ENCODE measurements around the gene ALKBH3.

Gene ALKBH3

GRCh38 chr11:43952401-43953342 is 72.0 kb downstream of the ALKBH3 start:
- TF ChIP-seq CTCF (IDR thresholded peaks at IDR 0.05; ENCODE audit: borderline replicate concordance, insufficient read depth, low read depth, low read length) = no peak
- no peak overlapping the region for H3K4me3 ChIP-seq (ENCODE audit: low read depth, low read length)

DNA sequence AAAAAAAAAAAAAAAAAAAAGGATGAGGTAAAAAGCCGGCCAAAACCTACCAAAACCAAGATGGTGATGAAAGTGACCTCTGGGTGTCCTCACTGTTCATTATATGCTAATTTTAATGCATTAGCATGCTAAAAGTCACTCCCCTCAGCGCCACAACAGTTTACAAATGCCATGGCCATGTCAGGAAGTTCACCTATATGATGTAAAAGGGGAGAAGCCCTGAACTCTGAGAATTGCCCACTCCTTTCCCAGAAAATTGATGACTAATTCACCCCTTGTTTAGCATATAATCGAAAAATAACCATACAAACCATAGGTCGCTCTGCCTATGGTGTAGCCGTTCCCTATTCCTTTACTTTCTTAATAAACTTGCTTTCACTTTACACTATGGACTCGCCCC is 72.9 kb downstream of the ALKBH3 start:
- no peak for TF ChIP-seq CTCF (IDR thresholded peaks at IDR 0.05; ENCODE audit: borderline replicate concordance, insufficient read depth, low read depth, low read length)
- H3K4me3 ChIP-seq (ENCODE audit: low read depth, low read length) = no peak overlapping the region

- H3K4me3 ChIP-seq (ENCODE audit: low read depth, low read length) = no peak overlapping the region
- no peak for TF ChIP-seq CTCF (IDR thresholded peaks at IDR 0.05; ENCODE audit: borderline replicate concordance, insufficient read depth, low read depth, low read length)
Measured at GRCh38 chr11:43954241-43954640, 73.6 kb downstream of the ALKBH3 start.

- no peak for TF ChIP-seq CTCF (IDR thresholded peaks at IDR 0.05; ENCODE audit: borderline replicate concordance, insufficient read depth, low read depth, low read length)
Measured at GRCh38 chr11:43955381-43956118, 74.9 kb downstream of the ALKBH3 start.

DNA sequence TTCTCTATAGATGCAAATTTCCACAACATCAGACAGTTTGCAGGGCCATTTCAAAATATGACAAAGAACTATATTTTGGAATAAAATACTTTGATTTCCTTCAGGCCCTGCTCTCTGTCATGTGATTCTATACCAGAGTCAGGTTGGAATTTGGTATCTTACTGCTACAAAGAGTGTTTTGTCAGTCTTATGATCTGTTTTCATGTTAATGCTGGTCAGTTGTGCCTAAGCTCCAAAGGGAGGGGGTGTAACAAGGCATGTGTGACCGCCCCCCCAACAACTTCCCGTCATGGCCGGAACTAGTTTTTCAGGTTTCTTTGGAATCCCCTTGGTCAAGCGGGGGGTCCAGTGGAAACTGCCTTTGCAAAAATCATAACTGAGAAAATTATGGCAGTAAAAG is 76.9 kb downstream of the ALKBH3 start:
- no peak for TF ChIP-seq CTCF (IDR thresholded peaks at IDR 0.05; ENCODE audit: borderline replicate concordance, insufficient read depth, low read depth, low read length)
- H3K4me3 ChIP-seq (ENCODE audit: low read depth, low read length) = no peak overlapping the region

More at GRCh38 chr11:43955381-43956118, 74.9 kb downstream of the ALKBH3 start:
- no peak overlapping the region for H3K4me3 ChIP-seq (ENCODE audit: low read depth, low read length)

DNA sequence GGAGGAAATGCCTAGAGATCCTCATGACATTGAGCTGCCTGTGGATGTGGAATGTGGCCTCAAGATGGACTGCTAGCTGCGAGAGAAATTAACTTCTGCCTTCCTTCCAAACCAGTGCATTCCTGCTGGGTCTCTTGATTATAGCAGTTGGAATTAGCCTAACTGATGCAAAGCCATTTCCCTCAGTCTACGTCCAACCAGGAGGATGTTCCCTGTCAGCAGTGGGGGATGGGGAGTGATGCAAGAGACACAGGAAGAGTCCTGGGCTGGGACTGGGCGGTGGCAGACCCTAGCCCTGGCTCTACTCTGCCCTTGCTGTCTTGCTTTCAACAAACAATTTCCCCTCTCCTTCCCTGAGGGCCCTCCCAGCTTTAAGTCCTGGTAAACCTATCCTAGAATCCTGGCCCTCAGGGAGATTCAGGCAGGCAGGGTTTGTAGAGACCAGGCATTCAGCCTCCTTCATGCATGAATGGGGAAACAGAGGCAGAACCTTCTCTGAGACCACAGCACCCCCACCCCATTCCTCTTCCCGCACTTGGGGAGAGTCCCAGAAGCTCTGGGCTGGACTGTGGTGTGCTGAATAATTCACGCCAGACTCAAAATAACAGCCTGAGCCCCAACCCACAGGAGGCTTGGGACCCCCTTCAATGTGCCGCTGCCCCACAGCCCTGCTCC is 78.8 kb downstream of the ALKBH3 start:
- H3K4me3 ChIP-seq (ENCODE audit: low read depth, low read length) = no peak overlapping the region
- TF ChIP-seq CTCF (IDR thresholded peaks at IDR 0.05; ENCODE audit: borderline replicate concordance, insufficient read depth, low read depth, low read length) = no peak
